Fibroblast of skin of left quadriceps (primary cell): ENCODE results near the gene DDX51.
A peak's percentile ranks its signal among the peaks of the same experiment; 100 is the strongest.

Experiments
- DNase-seq, 2 experiments: peaks; one replicate each; pipeline ENCODE4 v3.0.0-alpha.2; 2013; ENCODE audit warnings: low read depth in 2 of 2

The DDX51 gene

DNA sequence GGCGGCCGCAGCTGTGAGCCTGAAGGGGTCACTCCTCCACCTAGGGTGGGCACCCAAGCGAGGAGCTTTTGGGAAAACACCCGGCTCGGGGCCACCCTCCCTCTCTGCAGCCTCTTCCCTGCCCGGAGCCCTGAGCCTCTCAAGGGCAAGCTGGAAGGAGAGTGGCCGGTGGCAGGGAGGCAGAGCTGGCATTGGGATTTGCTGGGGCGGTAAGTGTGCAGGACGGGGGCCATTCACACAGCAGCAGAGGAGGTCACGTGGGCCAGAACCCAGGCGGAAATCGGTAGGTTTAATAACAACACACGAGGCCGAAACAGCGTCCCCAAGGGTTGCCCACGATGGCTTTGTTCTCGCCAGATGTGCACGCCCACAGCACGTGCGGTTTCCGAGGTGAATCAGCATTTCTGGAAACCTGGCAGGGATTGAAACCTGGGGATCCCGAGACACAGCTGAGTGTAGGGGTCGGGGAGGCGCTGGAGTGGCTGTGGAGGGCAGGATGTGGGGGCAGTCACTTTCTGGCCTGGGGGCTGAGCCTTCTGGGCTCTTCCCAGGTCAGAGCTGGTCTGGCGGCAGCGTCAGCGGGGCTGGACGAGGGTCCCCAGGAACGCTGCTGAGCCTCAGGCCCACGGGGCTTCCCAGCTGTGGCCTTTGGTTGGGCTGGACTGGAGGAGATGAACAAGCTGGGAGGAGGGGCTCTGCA lies 23.6 kb upstream of the DDX51 start:
- DNase-seq = no peak

DNA sequence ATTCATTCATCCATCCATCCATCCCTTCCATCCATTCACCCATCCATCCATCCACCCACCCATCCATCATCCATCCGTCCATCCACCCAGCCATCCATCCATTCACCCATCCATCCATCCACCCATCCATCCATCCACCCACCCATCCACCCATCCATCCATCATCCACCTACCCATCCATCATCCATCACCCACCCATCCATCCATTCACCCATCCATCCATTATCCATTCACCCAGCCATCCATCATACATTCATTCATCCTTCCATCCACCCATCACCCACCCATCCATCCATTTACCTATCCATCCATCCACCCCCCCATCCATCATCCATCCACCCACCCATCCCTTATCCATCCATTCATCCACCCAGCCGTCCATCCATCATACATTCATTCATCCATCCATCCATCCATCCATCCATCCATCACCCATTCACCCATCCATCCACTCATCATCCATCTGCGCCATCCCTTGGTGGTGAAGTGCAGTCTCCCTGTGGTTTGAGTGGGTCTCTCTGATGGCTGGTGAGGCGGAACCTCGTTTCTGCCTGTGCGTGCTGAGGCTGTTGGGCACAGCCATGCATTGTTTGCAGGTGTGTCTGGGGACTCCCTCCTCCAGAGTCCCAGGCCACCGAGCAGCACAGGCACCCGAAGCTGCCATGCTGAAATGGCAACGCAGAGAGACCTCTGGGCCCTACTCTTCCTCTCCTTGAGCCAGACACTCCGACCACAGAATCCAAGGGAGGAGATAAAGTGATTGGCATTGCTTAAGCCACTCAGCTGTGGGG lies 22.9 kb upstream of the DDX51 start:
- DNase-seq = no peak

DNA sequence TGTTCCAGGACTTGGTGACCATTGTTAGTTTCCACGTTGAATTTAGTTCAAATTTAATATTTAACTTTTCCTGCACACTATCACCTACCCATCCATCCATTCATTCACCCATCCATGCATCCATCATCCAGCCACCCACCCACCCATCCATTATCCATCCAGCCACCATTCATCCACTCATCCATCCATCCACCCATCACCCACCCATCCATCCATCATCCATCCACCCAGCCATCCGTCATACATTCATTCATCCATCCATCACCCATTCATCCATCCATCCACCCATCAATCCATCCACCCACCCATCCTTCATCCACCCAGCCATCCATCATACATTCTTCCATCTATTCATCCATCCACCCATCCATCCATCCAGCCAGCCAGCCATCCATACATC lies 22.0 kb upstream of the DDX51 start:
- no peak for DNase-seq

DNA sequence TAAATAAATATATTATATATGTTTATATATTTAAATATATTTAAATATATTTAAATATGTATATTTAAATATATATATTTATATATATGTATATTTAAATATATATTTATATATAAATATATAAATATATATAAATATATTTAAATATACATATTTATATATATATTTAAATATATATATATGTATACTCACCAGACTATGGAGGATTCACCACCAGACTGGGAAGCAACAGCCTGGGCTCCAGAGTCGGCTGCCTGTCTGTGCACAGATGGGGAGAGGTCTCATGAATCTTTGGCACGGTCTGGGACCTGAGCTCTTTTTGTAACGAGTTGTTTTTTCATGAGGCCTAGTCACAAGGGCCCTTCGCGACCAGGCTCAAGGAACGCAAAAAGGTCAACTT lies 21.5 kb upstream of the DDX51 start:
- no peak for DNase-seq

DNA sequence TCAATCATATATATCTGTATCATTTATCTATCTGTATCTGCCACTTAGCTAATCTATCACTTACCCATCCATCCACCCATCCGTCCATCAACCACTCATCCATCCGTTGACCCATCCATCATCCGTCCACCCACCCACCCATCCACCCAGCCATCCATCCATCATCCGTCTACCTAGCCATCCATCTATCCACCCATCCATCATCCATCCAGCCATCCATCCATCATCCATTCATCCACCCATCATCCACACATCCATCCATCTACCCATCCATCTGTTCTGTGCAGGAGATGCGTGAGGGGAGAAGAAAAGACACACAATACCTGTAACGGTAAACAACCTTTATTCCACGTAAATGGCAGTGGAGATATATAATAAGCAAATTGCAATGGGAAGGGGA lies 20.3 kb upstream of the DDX51 start:
- DNase-seq = no peak

DNA sequence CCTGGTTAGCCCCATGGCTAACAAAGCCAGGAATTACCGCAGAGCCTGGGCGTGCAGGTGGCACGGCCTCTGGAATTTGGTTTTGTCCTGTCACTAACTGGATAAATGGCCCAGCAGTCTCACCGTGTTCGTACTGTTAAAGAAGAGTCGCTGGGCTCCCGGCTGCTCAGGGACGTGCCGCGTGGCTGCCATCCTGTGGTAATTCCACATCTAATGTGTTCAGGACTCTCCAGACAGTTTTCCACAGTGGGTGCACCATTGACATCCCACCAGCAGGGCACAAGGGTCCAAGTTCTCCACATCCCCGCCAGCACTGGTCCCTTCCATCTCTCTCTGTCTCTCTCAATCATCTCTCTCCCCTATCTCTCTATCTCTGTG lies 19.8 kb upstream of the DDX51 start:
- no peak for DNase-seq

DNA sequence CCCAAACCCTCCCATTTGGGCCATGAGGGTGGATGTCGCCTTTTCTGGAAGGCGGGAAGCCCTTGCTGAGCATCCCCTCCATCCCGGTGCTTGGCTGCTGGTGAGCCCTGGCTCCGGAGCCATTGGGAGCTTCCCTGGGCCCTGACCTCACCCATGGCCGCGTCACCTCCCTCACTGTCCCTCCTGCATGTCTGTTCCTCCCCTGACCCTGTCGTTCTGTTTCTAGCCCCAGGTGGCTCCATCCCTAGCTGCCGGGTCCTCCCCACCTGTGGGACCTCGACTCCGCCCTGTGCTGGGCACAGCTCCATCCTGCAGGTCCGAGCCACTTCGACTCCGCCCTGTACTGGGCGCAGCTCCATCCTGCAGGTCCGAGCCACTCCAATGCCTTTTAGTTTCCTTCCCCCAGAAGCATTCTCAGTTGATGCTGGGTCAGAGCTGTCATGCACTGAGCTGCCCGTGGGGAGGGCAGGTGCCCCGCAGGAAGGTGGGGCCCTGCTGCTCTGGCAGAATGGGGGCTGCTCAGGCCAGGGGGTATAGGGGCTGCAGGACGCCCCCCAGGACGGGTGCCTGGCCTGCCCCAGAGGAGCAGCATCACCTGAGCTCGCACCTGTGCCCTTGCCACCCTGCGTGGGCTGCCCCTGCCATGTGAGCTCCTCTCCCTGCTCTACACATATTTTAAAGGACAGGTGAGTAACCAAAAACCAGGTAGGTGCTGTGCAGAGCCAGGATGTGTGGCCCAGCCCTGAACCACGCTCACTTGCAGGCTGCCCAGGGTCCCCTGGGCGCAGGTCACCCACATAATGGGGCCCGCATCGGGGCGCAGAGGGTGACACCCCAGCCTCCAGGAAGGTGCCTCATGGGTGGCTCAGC lies 19.2 kb upstream of the DDX51 start:
- DNase-seq = no peak

DNA sequence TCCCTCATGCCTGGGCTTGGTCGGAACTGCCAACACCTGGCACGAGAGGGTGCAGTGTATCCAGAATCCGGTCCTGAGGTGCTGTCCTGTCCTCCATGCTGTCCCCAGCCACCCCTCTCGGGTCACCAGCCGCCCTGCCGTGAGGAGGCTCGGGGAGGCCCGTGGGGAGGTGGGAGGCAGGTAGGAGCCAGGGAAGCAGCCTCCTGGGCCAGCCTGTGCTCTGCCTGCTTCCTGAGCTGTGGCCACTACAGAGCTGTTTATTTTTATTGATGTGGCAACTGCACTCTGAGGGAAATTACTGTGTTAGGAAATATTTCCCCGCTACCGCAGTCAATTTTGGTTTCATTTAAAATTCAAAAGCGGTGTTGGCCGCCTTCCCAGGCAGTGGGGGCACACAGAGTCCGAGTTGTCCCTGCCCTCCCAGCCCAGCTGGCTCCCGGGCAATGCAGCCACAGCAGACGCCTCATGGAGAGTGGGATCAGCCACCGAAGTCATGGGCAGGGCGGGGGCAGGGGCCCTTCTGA lies 18.5 kb upstream of the DDX51 start:
- DNase-seq = peak; percentile 12 to 29

DNA sequence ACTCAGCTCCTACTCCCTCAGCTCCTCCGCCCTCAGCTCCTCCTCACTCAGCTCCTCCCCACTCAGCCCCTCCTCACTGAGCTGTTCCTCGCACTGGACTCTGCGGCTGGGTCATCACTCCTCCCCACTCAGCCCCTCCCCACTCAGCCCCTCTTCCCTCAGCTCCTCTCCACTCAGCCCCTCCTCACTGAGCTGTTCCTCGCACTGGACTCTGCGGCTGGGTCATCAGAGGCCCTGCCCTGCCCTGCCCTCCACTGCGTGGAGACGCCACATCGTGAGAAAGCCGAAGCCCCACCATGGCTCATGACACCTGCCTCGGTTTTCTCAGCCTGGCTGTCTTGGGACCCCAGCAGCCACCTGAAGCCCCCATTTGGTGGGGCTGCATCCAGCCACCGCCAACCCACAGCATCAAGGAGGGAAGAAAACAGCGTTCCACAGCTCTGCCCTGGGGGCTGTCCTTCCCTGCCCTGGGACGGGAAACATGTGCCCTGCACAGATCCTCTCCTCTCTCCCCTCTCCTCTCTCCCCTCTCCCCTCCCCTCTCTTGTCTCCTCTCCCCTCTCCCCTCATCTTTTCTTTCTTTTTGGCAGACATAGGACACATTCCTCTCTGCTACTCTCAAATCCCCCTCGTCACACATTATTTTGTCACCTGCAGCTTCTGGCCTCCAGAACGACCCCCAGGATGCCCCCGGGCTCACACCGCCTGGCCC lies 17.8 kb upstream of the DDX51 start:
- DNase-seq = no peak

DNA sequence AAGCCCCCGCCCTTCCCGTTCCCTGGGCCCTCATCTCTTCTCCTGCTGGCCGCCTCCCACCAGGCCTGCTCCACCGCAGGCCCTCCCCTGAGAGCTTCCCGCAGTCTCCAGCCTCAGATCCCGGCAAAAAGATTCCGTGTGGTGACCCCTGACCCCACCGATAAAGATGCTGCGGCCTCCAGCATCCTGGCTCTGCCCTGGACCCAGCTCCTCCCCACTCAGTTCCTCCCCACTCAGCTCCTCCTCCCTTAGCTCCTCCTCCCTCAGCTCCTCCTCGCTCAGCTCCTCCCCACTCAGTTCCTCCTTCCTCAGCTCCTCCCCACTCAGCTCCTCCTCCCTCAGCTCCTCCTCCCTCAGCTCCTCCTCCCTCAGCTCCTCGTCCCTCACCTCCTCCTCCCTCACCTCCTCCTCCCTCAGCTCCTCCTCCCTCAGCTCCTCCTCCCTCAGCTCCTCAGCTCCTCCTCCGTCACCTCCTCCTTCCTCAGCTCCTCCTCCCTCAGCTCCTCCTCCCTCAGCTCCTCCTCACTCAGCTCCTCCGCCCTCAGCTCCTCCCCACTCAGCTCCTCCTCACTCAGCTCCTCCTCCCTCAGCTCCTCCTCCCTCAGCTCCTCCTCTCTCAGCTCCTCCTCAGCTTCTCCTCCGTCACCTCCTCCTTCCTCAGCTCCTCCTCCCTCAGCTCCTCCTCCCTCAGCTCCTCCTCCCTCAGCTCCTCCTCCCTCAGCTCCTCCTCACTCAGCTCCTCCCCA lies 17.1 kb upstream of the DDX51 start:
- DNase-seq = no peak

DNA sequence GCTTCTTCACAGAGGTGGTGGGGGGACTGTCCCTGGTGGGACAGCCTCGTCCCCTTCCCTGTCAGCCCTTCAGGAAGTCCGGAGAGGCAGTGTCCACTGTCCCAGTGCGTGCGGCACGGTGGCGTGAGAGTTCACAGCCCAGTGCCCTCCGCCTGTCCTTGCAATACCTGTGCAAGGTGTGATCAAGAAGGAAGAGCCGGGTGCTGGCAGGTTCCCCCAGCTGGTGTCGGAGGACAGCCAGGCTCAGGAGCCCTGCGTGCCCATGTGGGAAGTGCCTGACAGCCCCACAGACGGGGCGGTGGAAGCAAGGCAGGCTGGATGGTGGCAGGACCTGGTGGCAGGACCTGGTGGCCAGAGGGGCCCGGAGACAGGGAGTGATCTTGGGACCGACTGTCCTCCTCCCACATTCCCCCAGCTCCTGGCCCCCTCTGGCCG lies 16.5 kb upstream of the DDX51 start:
- DNase-seq = no peak

DNA sequence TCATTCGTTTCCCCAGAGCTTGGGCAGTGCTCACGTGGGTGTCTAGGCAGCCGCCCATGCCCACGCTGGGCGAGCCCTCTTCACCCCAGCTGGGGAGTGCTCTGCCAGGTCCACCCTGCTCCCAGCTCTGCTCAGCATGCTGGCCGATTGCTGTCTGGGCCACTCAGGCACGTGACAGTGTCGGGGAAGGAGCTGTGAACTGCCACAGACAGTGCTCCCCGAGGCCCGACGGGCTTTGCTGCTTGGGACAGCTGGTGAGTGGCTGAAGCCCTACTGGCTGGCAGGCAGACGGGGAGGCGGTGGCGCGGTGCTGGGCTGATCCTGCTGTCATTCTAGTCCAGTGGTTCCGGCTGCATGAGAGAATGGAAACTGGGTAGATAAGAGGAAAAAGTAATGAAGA lies 15.9 kb upstream of the DDX51 start:
- no peak for DNase-seq

DNA sequence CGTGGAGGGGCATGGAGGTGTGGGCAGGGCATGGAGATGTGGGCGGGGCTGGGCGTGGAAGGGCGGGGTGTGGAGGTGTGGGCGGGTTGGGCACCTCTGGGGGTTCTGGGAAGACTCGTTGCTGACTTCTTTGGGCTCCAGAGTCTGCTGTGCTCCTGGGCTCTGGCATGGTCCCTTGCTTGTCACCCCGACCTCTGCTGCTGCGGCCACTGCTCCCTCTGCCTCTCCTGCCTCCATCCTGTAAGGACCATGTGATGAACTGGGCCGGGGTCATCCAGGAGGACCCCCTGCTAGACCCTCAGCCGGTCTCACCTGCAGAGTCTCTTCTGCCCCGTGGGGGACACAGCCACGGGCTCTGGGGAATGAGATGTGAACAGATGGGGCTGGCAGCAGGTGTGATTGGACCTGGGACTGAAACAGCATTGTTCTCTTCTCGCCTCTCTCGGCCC lies 15.5 kb upstream of the DDX51 start:
- no peak for DNase-seq

DNA sequence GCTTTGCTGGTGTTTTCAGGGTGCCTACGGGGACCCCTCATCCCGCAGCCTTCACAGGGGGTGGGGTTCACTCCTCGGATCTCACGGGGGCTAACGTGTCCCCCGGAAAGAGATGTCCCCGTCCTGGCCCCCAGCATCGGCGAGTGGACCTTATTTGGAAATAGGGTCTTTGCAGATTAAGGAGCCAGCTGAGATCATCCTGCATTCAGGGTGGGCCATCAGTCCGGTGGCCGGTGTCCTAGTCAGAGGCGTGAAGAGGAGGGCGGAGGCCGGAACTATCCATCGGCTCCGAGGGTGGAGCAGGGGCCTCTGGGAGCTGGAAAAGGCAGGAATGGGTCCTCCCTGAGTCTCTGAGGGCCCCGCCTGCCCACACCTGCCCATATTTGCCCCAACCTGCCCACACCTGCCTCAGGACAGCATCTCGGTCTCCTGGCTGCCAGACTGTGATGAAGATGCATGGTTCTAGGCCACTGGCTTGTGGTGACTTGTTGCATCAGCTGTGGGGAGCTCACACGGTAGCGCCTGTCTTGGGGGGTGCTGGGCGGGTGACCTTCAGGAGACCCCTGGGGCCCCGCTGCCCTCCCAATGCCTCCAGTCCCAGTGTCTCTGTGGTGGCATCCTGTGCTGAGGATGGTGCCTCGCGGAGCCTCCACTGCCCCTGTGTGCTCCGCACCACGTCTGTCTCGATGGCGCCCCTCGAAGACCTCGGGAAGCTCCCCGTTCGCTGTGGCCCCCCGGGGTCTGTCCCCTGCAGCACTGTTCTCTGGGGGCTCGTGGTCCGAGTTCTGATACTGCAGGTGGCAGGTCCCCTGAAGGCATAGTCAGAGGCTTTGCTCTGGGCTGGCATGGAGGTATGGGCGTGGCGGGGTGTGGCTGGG lies 14.8 kb upstream of the DDX51 start:
- no peak for DNase-seq

DNA sequence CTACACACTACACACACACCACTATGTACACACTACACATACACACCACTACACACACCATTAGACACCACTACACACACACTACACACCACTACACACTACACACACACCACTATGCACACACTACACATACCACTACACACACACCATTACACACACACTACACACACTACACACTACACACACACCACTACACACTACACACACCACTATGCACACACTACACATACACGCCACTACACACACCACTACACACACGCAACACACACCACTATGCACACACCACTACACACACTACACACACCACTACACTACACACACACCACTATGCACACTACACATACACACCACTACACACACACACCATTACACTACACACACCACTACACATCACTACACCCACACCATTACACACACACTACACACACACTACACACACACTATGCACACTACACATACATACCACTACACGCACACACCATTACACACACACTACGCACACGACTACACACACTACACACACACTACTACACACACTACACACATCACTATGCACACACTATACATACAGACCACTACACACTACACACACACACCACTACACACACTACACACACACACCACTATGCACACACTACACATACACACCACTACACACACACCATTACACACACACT lies 13.8 kb upstream of the DDX51 start:
- DNase-seq = no peak

DNA sequence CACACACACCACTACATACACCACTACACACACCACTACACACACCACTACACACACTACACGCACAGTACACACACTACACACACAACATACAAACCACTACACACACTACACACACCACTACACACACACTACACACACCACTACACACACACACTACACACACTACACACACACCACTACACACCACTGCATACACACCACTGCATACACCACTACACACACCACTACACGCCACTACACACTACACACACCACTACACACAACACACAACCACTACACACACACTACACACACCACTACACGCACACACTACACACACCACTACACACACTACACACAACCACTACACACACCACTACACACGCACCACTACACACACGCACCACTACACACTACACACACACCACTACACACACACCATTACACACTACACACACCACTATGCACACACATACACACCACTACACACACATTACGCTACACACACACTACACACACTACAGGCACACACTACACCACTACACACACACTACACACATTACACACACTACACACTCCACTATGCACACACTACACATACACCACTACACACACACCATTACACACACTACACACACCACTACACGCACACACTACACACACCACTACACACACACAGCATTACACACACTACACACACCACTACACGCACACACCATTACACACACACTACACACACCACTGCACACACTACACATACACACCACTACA lies 12.6 kb upstream of the DDX51 start:
- no peak for DNase-seq

DNA sequence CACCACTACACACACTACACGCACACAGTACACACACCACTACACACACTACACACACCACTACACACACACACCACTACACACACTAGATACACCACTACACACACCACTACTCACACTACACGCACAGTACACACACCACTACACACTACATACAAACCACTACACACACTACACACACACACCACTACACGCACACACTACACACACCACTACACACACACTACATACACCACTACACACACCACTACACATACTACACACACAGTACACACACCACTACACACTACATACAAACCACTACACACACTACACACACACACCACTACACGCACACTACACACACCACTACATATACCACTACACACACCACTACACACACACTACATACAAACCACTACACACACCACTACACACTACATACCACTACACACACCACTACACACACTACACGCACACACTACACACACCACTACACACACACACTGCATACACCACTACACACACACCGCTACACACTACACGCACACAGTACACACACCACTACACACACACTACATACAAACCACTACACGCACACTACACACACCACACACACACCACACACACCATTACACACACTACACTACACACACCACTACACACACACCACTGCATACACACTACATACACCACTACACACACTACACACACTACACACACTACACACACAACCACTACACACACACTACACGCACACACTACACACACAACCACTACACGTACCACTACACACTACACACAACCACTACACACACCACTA lies 11.9 kb upstream of the DDX51 start:
- DNase-seq = no peak
